ENCODE results near the gene CHSY3. TPM values are rescaled to one million over a fixed set of nuclear protein-coding genes. Genes with fewer than 3 reads are reported as not detected.

CHSY3 gene
- polyA plus RNA-seq, 3 donors: not detected

DNA sequence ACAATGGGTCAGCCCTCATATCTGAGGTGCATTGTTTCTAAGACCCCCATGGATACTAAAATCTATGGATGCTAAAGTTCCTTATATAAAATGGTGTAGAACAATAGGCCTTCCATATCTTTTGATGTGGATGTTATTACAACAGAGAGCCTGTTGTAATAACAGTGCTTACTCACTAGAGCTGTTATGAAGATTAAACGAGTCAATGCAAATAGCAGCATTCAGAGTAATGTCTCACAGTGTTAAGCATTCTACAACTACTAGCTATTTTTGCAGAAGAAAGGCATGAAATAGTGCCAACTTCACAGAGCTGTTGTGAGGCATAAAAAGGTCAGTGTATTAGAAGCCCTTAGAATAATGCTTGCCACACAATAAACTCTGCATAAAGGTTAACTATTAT, 13.0 kb downstream of the CHSY3 start:
- H3K4me3 ChIP-seq (replicated peaks in 1 of 3; ENCODE audit: low read depth in 2 of 3, low read length in 3 of 3): no peak overlapping the region
- TF ChIP-seq CTCF (IDR thresholded peaks at IDR 0.05): no peak
- H3K79me2 ChIP-seq (ENCODE audit: insufficient read depth, low read length): no peaks in the 10 kb centered on the region
- Mint-ChIP-seq H3K4me1 (no peaks in the 10 kb centered on the region), H3K9me3 (peaks cover 0 to 7% (median 4%) of the 10 kb centered on the region in 7 donors), H3K36me3 (no peaks in the 10 kb centered on the region), H3K27me3 (ENCODE audit: low read depth in 3 of 3) (peaks cover 0 to 5% (median 0%) of the 10 kb centered on the region in 3 donors), H3K4me3 (no peak overlapping the region), H3K27ac (no peak overlapping the region)
- H2AFZ ChIP-seq (ENCODE audit: insufficient read depth, low read depth, low read length, poor library complexity, severe bottlenecking): no peak overlapping the region
- no CpG with 5 or more reads among the region's 1 CpG for WGBS (ENCODE audit: insufficient coverage)
- no peaks in the 10 kb centered on the region for H3K36me3 ChIP-seq (replicated peaks in 1 of 2; ENCODE audit: control insufficient read depth in 1 of 2, insufficient read depth in 2 of 2, low read length in 2 of 2)
- DNase-seq: no peak
- intact Hi-C loops (cut with micrococcal nuclease): no loop called here
- H3K27me3 ChIP-seq (ENCODE audit: control insufficient read depth in 2 of 2, insufficient read depth in 2 of 2, low read length in 2 of 2): no peaks in the 10 kb centered on the region
- no peak overlapping the region for H3K4me2 ChIP-seq (replicated peaks; ENCODE audit: extremely low read depth, low read length, poor library complexity, severe bottlenecking)
- no peak overlapping the region for H3K9ac ChIP-seq (ENCODE audit: insufficient read depth, low read length, poor library complexity, severe bottlenecking)
- H4K20me1 ChIP-seq (ENCODE audit: insufficient read depth, low read length): no peaks in the 10 kb centered on the region
- no peaks in the 10 kb centered on the region for H3K4me1 ChIP-seq (ENCODE audit: control insufficient read depth in 1 of 2, insufficient read depth in 2 of 2, low read length in 2 of 2)
- no peak overlapping the region for H3K27ac ChIP-seq (ENCODE audit: low read depth in 1 of 2, low read length in 2 of 2)
- H3K9me3 ChIP-seq (replicated peaks in 1 of 2; ENCODE audit: control insufficient read depth in 1 of 2, insufficient read depth in 1 of 2, low read length in 2 of 2): peaks cover 0 to 4% of the 10 kb centered on the region in 2 donors

- Histone ChIP-seq H3K9ac (ENCODE audit: insufficient read depth, low read length, poor library complexity, severe bottlenecking) (no peak overlapping the region), H3K4me2 (replicated peaks; ENCODE audit: extremely low read depth, low read length, poor library complexity, severe bottlenecking) (no peak overlapping the region), H3K4me3 (replicated peaks in 1 of 3; ENCODE audit: low read depth in 2 of 3, low read length in 3 of 3) (no peak overlapping the region), H2AFZ (ENCODE audit: insufficient read depth, low read depth, low read length, poor library complexity, severe bottlenecking) (no peak overlapping the region), H3K36me3 (replicated peaks in 1 of 2; ENCODE audit: control insufficient read depth in 1 of 2, insufficient read depth in 2 of 2, low read length in 2 of 2) (no peaks in the 10 kb centered on the region), H4K20me1 (ENCODE audit: insufficient read depth, low read length) (no peaks in the 10 kb centered on the region), H3K9me3 (replicated peaks in 1 of 2; ENCODE audit: control insufficient read depth in 1 of 2, insufficient read depth in 1 of 2, low read length in 2 of 2) (peaks cover 0 to 4% of the 10 kb centered on the region in 2 donors), H3K79me2 (ENCODE audit: insufficient read depth, low read length) (no peaks in the 10 kb centered on the region), H3K4me1 (ENCODE audit: control insufficient read depth in 1 of 2, insufficient read depth in 2 of 2, low read length in 2 of 2) (no peaks in the 10 kb centered on the region), H3K27ac (ENCODE audit: low read depth in 1 of 2, low read length in 2 of 2) (no peak overlapping the region), H3K27me3 (ENCODE audit: control insufficient read depth in 2 of 2, insufficient read depth in 2 of 2, low read length in 2 of 2) (no peaks in the 10 kb centered on the region)
- Mint-ChIP-seq H3K27ac (no peak overlapping the region), H3K27me3 (ENCODE audit: low read depth in 3 of 3) (no peaks in the 10 kb centered on the region), H3K36me3 (no peaks in the 10 kb centered on the region), H3K4me3 (no peak overlapping the region), H3K4me1 (no peaks in the 10 kb centered on the region), H3K9me3 (peaks cover 0 to 7% (median 4%) of the 10 kb centered on the region in 7 donors)
- no peak for DNase-seq
- intact Hi-C loops (cut with micrococcal nuclease): no loop called here
- TF ChIP-seq CTCF (IDR thresholded peaks at IDR 0.05): no peak
- WGBS (ENCODE audit: insufficient coverage): 71% methylated on average over 3 of the region's 4 CpGs
These were observed 16.9 kb downstream of the CHSY3 start for GRCh38 chr5:129921204-129921603.
